Body of pancreas (tissue), 4 donors: ENCODE data around the gene TRPV6.

Experiments
- POLR2A ChIP-seq, 3 donors: fragments of 450-650 bp; IDR thresholded peaks; one replicate each; pipeline ENCODE4 v1.6.1; 2016; ENCODE audit warnings: antibody characterized with exemption in 3 of 3, mild to moderate bottlenecking in 2 of 3
- TF ChIP-seq, protein P1 (sequence below), 7 experiments: fragments of 450-650 bp in 4 of 7; fragments of 200-600 bp in 3 of 7; sonication (generic) in 3 of 7; IDR thresholded peaks; one replicate each; pipeline ENCODE4 v1.5.1; 2016 to 2019; ENCODE audit warnings: antibody characterized with exemption in 7 of 7

DNA sequence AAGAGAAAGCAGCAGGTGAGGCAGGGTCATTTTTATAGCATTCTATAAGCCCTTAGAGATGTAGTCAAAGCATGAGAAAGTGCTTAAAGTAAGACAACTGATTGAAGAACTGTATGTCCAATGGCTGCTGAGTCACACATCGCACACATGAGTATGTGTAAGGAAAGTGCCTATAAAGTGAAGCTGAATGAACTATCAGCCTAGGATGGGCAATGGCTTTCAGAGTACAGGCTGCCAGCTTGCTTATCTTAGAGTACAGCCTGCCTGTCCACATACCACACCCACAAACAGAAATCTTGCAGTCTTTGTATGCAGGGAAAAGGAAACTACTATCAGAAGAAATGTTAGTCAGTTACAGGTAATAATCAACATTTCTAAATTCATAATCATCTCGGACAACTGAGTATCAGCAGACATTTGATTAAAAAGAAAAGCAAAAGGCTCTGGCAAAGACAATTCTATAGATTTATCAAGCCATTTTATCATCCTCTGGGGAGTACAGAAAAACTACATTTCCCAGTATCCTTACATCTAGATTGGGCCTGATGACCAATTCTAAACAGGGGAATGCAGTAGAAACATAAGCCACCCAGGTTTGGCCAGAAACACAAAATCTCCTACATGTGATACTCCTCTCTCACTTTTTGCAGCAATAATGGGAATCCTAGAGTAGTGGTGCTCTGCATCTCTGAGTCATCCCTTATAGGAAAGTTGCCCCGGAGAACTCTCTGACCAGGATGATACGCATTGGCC is 46.9 kb downstream of the TRPV6 start:
- TF ChIP-seq, protein P1, sequence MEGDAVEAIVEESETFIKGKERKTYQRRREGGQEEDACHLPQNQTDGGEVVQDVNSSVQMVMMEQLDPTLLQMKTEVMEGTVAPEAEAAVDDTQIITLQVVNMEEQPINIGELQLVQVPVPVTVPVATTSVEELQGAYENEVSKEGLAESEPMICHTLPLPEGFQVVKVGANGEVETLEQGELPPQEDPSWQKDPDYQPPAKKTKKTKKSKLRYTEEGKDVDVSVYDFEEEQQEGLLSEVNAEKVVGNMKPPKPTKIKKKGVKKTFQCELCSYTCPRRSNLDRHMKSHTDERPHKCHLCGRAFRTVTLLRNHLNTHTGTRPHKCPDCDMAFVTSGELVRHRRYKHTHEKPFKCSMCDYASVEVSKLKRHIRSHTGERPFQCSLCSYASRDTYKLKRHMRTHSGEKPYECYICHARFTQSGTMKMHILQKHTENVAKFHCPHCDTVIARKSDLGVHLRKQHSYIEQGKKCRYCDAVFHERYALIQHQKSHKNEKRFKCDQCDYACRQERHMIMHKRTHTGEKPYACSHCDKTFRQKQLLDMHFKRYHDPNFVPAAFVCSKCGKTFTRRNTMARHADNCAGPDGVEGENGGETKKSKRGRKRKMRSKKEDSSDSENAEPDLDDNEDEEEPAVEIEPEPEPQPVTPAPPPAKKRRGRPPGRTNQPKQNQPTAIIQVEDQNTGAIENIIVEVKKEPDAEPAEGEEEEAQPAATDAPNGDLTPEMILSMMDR (IDR thresholded peaks at IDR 0.05) = no peak
- TF ChIP-seq POLR2A (IDR thresholded peaks at IDR 0.05) = no peak
